HepG2 (cell line): ENCODE data around the gene BMAL1. TPM values are rescaled to one million over a fixed set of nuclear protein-coding genes. Genes with fewer than 3 reads are reported as not detected.

Experiments
- ATAC-seq: fragments of 200-7000 bp; cut with Tn5 transposase; 3 replicates; pipeline ENCODE4 v1.9.1; 2020; ENCODE audit warnings: mild to moderate bottlenecking, moderate library complexity
- BruUV-seq: library from RNA; stranded (reverse); fragments of 400-500 nt; replicated peaks from 2 replicates; lab custom pipeline; 2021; lab: Mats Ljungman, UMichigan
- CTCF ChIA-PET: fragments of 300-600 bp; formaldehyde crosslinking; extraction: SDS; loops from one replicate; lab custom pipeline; 2021; ENCODE audit warnings: low total read pairs, inconsistent platforms, low intra/inter-chr PET ratio; lab: Yijun Ruan, JAX
- POLR2A ChIA-PET: fragments of 350-600 bp; sonication (Branson Sonifier 250); formaldehyde crosslinking; loops from one replicate; lab custom pipeline; 2020; ENCODE audit warnings: antibody characterized with exemption, inconsistent platforms; lab: Yijun Ruan, JAX
- DNase-seq: peaks from one replicate; pipeline ENCODE4 v3.0.0-alpha.2; 2015; ENCODE audit warnings: low spot score
- FAIRE-seq: peaks from 3 replicates; lab custom pipeline; 2011; peaks lifted over from hg19 to GRCh38; lab: Jason Lieb, UNC
- H2AFZ ChIP-seq: one replicate; pipeline ENCODE4 v1.6.1; 2011; ENCODE audit warnings: low read length, inconsistent platforms
- H3K27ac ChIP-seq: fragments of 300-600 bp; 3 replicates; pipeline ENCODE4 v1.8.0; 2011; ENCODE audit warnings: mixed run types, mild to moderate bottlenecking, mixed read lengths, low read length, inconsistent platforms; ENCODE audit not compliant: insufficient read depth; ENCODE audit errors: extremely low read length
- H3K27me3 ChIP-seq, 2 experiments: fragments of 200-600 bp in 1 of 2; 2 replicates in 1 of 2; 3 replicates in 1 of 2; pipeline versions ENCODE4 v1.6.0 to v1.8.0; 2011; ENCODE audit warnings: low read length in 2 of 2, mild to moderate bottlenecking in 2 of 2, moderate library complexity in 2 of 2, inconsistent platforms in 1 of 2; ENCODE audit not compliant: insufficient read depth in 2 of 2, control insufficient read depth in 1 of 2
- H3K36me3 ChIP-seq, 2 experiments: fragments of 200-600 bp in 1 of 2; replicated peaks in 1 of 2; 2 replicates in 1 of 2; 3 replicates in 1 of 2; pipeline versions ENCODE4 v1.5.1 to v1.8.0; 2011; ENCODE audit warnings: low read length in 2 of 2, inconsistent platforms in 1 of 2; ENCODE audit not compliant: insufficient read depth in 2 of 2, control insufficient read depth in 1 of 2
- H3K4me1 ChIP-seq: 2 replicates; pipeline ENCODE4 v1.5.1; 2012; ENCODE audit warnings: low read length, inconsistent platforms; ENCODE audit not compliant: insufficient read depth
- H3K4me2 ChIP-seq: 2 replicates; pipeline ENCODE4 v1.6.0; 2011; ENCODE audit warnings: low read depth, low read length, inconsistent platforms
- H3K4me3 ChIP-seq, 3 experiments: fragments of 200-600 bp in 1 of 3; sonication (generic), shearing (Covaris generic) in 1 of 3; replicated peaks in 1 of 3; 2 replicates each; pipeline ENCODE4 v1.5.1; 2011 to 2016; ENCODE audit warnings: low read length in 3 of 3, inconsistent platforms in 2 of 3, low read depth in 2 of 3, mild to moderate bottlenecking in 2 of 3, control low read depth in 1 of 3, mixed read lengths in 1 of 3; ENCODE audit not compliant: insufficient read depth in 1 of 3
- H3K79me2 ChIP-seq: one replicate; pipeline ENCODE4 v1.6.1; 2011; ENCODE audit warnings: low read length, inconsistent platforms; ENCODE audit not compliant: insufficient read depth
- H3K9ac ChIP-seq: 2 replicates; pipeline ENCODE4 v1.6.0; 2011; ENCODE audit warnings: mild to moderate bottlenecking, low read depth, low read length, inconsistent platforms; ENCODE audit not compliant: insufficient read depth
- H3K9me3 ChIP-seq: 2 replicates; pipeline ENCODE4 v1.5.1; 2012; ENCODE audit warnings: mild to moderate bottlenecking, low read length
- H4K20me1 ChIP-seq: 2 replicates; pipeline ENCODE4 v1.6.0; 2011; ENCODE audit warnings: inconsistent platforms, mild to moderate bottlenecking, low read length, moderate library complexity; ENCODE audit not compliant: insufficient read depth
- GABPA ChIP-seq, 2 experiments: IDR thresholded peaks; 2 replicates each; pipeline ENCODE4 v1.6.1; 2011 to 2016; ENCODE audit warnings: low read depth in 2 of 2, low read length in 1 of 2, missing biosample characterization in 1 of 2, missing genetic modification characterization in 1 of 2
- KDM5A ChIP-seq: fragments of 200-600 bp; sonication (generic); IDR thresholded peaks from 2 replicates; pipeline ENCODE4 v1.7.0; 2018; ENCODE audit warnings: antibody characterized with exemption, mild to moderate bottlenecking, low read length, borderline replicate concordance
- NFYC ChIP-seq: IDR thresholded peaks from 2 replicates; pipeline ENCODE4 v1.6.1; 2016; ENCODE audit warnings: missing genetic modification reagents, missing compliant biosample characterization
- TCF12 ChIP-seq, 2 experiments: fragments of 450-650 bp in 1 of 2; sonication (generic) in 1 of 2; formaldehyde crosslinking in 1 of 2; IDR thresholded peaks; 2 replicates each; pipeline versions ENCODE4 v1.6.1 to v1.8.0; 2017 to 2022; ENCODE audit warnings: antibody characterized with exemption in 1 of 2, mild to moderate bottlenecking in 1 of 2, missing genetic modification reagents in 1 of 2, moderate library complexity in 1 of 2
- ZNF136 ChIP-seq: sonication (generic); formaldehyde crosslinking; IDR thresholded peaks from 2 replicates; pipeline ENCODE4 v1.8.1; 2022; ENCODE audit warnings: low read depth, mild to moderate bottlenecking, moderate library complexity, missing genetic modification reagents
- ZNF530 ChIP-seq: sonication (generic); formaldehyde crosslinking; IDR thresholded peaks from 2 replicates; pipeline ENCODE4 v1.5.0; 2020; ENCODE audit warnings: low read depth, mild to moderate bottlenecking, missing genetic modification reagents
- ZNF644 ChIP-seq: IDR thresholded peaks from 2 replicates; pipeline ENCODE4 v1.6.1; 2016; ENCODE audit warnings: low read depth
- ZNF768 ChIP-seq: sonication (generic); formaldehyde crosslinking; IDR thresholded peaks from 2 replicates; pipeline ENCODE4 v1.4.0; 2020; ENCODE audit warnings: missing genetic modification reagents
- ZNF788 ChIP-seq: sonication (generic); formaldehyde crosslinking; IDR thresholded peaks from 2 replicates; pipeline ENCODE4 v1.5.0; 2020; ENCODE audit warnings: mild to moderate bottlenecking, missing genetic modification reagents, borderline replicate concordance
- WGBS: methylation state at CpG from one replicate; pipeline ENCODE4 v1.1.6; 2017; ENCODE audit warnings: low lambda C conversion rate; 5-methylcytosine and 5-hydroxymethylcytosine counted together
- in situ Hi-C: cut with HindIII; loops from 2 replicates; pipeline ENCODE4 v1.10.0; 2017; ENCODE audit warnings: low pct_unique_long_range_greater_than_20kb; ENCODE audit not compliant: extremely low pct_ligation_motif_present
- intact Hi-C: fragments of 100-400 bp; cut with micrococcal nuclease; formaldehyde crosslinking; loops from one replicate; pipeline ENCODE4 v1.10.0; 2022; ENCODE audit not compliant: unreplicated experiment
- polyA plus RNA-seq, 8 experiments: library from polyadenylated mRNA; depleted of rRNA in 3 of 8; stranded (reverse) in 7 of 8; unstranded in 1 of 8; fragments of >200 nt; fragmentation: Illumina TruSeq in 4 of 8; extraction: Trizol in 4 of 8; gene quantifications; 2 replicates each; pipeline versions ENCODE4 v1.2.1 to v1.2.3, GENCODE V29; 2011 to 2016; ENCODE audit warnings: low read depth in 4 of 8, missing spikeins in 1 of 8, mixed read lengths in 1 of 8; ENCODE audit not compliant: insufficient read depth in 1 of 8
- total RNA-seq, 5 experiments: library from RNA; depleted of rRNA; stranded (reverse); fragments of >200 nt; fragmentation: Illumina TruSeq; extraction: Trizol; gene quantifications; 2 replicates each; pipeline ENCODE4 v1.2.3, GENCODE V29; 2016; ENCODE audit warnings: low read depth in 1 of 5
- TF ChIP-seq, protein P1 (sequence below): sonication (generic); formaldehyde crosslinking; IDR thresholded peaks from 2 replicates; pipeline ENCODE4 v1.5.1; 2020; ENCODE audit warnings: missing genetic modification reagents, mild to moderate bottlenecking, borderline replicate concordance
- TF ChIP-seq, protein P2 (sequence below): sonication (generic); formaldehyde crosslinking; IDR thresholded peaks from 2 replicates; pipeline ENCODE4 v1.4.0; 2020; ENCODE audit warnings: mild to moderate bottlenecking, missing genetic modification reagents

BMAL1 gene
- total and polyA plus RNA-seq, 2 of the 13 experiments (the other 11 are each of a cell fraction or from before 2014, with no cell fraction given) = 4.5 to 4.8 TPM

DNA sequence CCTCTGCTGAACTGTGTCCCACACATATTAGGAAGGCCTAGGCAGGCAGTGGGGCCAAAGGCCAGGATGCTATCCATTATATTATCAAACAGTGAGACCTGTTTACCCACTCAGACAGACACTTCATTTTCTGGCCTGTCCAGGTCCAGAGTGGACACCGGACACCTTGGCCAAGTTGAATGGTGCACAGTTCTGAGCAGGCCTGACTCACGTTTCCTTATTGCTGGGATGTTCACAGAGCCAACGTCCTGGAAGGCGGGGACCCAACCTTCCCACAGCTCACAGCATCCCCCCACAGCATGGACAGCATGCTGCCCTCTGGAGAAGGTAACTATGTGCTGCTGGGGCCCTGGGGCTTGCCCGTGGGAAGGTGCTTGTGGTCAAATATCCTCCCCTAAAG lies 98.8 kb downstream of the BMAL1 start:
- no TSS peak for BruUV-seq
- POLR2A ChIA-PET = no interaction called here
- FAIRE-seq = no peak

More for the DNA sequence above, 98.8 kb downstream of the BMAL1 start:
- ATAC-seq (peak; percentile 58), DNase-seq (no peak)
- intact Hi-C loops (no loop called here), in situ Hi-C loops (no loop called here)
- H3K9ac ChIP-seq = no peak overlapping the region
- H3K9me3 ChIP-seq = no peaks in the 10 kb centered on the region
- no peaks in the 10 kb centered on the region for H4K20me1 ChIP-seq
- H3K27ac ChIP-seq = no peak overlapping the region
- H3K36me3 ChIP-seq = no peaks in the 10 kb centered on the region; a peak in 1 of 5 replicates
- 80% methylated on average over 5 of the region's 5 CpGs for WGBS
- CTCF ChIA-PET = no interaction called here
- no peaks in the 10 kb centered on the region for H3K79me2 ChIP-seq
- no peaks in the 10 kb centered on the region for H3K4me1 ChIP-seq
- no peak overlapping the region for H2AFZ ChIP-seq
- H3K27me3 ChIP-seq = no peaks in the 10 kb centered on the region
- TF ChIP-seq ZNF136 (CRISPR knock-in tag) (no peak), ZNF768 (CRISPR knock-in tag) (no peak), KDM5A (no peak), NFYC (CRISPR knock-in tag) (no peak), ZNF644 (CRISPR knock-in tag) (no peak), ZNF530 (no peak), GABPA (IDR thresholded peaks at IDR 0.05; ENCODE audit: low read depth, low read length) (no peak), GABPA (CRISPR knock-in tag; IDR thresholded peaks at IDR 0.05; ENCODE audit: low read depth) (no peak), ZNF788 (CRISPR knock-in tag) (no peak), TCF12 (IDR thresholded peaks at IDR 0.05) (no peak), TCF12 (CRISPR knock-in tag; IDR thresholded peaks at IDR 0.05) (no peak)
- TF ChIP-seq, protein P1, sequence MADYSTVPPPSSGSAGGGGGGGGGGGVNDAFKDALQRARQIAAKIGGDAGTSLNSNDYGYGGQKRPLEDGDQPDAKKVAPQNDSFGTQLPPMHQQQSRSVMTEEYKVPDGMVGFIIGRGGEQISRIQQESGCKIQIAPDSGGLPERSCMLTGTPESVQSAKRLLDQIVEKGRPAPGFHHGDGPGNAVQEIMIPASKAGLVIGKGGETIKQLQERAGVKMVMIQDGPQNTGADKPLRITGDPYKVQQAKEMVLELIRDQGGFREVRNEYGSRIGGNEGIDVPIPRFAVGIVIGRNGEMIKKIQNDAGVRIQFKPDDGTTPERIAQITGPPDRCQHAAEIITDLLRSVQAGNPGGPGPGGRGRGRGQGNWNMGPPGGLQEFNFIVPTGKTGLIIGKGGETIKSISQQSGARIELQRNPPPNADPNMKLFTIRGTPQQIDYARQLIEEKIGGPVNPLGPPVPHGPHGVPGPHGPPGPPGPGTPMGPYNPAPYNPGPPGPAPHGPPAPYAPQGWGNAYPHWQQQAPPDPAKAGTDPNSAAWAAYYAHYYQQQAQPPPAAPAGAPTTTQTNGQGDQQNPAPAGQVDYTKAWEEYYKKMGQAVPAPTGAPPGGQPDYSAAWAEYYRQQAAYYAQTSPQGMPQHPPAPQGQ = no peak
- TF ChIP-seq, protein P2, sequence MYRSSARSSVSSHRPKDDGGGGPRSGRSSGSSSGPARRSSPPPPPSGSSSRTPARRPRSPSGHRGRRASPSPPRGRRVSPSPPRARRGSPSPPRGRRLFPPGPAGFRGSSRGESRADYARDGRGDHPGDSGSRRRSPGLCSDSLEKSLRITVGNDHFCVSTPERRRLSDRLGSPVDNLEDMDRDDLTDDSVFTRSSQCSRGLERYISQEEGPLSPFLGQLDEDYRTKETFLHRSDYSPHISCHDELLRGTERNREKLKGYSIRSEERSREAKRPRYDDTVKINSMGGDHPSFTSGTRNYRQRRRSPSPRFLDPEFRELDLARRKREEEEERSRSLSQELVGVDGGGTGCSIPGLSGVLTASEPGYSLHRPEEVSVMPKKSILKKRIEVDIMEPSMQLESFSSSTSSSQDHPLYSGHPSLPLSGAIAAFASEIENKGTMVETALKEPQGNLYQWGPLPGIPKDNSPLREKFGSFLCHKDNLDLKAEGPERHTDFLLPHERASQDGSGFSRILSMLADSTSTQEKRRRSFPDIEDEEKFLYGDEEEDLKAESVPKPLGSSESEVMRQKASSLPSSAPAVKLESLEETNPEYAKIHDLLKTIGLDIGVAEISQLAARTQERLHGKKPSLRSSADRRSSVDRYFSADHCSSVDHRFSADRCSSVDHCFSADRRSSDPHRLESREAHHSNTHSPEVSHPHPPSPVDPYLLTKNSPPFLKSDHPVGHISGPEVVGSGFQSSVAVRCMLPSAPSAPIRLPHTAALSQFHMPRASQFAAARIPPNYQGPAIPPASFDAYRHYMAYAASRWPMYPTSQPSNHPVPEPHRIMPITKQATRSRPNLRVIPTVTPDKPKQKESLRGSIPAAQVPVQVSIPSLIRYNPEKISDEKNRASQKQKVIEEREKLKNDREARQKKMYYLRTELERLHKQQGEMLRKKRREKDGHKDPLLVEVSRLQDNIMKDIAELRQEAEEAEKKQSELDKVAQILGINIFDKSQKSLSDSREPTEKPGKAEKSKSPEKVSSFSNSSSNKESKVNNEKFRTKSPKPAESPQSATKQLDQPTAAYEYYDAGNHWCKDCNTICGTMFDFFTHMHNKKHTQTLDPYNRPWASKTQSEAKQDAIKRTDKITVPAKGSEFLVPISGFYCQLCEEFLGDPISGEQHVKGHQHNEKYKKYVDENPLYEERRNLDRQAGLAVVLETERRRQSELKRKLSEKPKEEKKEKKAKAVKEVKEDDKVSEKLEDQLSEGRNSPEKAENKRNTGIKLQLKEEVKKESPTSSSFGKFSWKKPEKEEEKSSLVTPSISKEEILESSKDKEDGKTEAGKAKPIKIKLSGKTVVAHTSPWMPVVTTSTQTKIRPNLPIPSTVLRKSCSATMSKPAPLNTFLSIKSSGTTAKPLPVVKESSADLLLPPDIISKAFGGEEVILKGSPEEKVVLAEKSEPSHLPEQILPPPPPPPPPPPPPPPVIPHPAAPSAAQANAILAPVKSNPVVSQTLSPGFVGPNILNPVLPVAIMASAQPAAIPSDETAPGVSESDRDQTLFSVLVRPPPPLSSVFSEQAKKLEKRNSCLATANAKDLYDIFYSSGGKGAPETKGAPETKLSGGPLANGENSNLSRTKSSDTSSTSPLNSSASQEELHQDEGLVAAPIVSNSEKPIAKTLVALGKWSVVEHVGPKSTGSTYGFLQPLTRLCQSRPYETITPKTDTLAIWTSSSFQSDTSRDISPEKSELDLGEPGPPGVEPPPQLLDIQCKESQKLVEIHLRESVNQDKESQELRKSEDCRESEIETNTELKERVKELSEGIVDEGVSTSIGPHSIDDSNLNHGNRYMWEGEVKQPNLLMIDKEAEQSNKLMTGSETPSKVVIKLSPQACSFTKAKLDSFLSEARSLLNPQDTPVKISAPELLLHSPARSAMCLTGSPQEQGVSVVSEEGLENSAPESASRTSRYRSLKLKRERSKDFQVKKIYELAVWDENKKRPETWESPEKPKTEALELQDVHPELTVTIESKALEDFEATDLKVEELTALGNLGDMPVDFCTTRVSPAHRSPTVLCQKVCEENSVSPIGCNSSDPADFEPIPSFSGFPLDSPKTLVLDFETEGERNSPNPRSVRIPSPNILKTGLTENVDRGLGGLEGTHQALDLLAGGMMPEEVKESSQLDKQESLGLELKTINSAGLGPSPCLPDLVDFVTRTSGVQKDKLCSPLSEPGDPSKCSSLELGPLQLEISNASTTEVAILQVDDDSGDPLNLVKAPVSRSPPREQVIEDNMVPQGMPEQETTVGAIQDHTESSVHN (CRISPR knock-in tag) = no peak
- no peak overlapping the region for H3K4me2 ChIP-seq
- H3K4me3 ChIP-seq = no peak overlapping the region
